Liver (tissue), 3 donors: Measurements from ENCODE around the gene SNX33.

Source experiments
- FOXA1 ChIP-seq: IDR thresholded peaks from 2 replicates; pipeline ENCODE4 v1.6.1; 2016; ENCODE audit warnings: antibody characterized with exemption
- GABPA ChIP-seq, 2 donors: IDR thresholded peaks in 1 of 2; conservative IDR thresholded peaks in 1 of 2; 2 replicates each; pipeline ENCODE4 v1.6.1; 2016; ENCODE audit warnings: antibody characterized with exemption in 2 of 2, mild to moderate bottlenecking in 1 of 2, moderate library complexity in 1 of 2
- JUND ChIP-seq, 2 donors: IDR thresholded peaks; 2 replicates each; pipeline ENCODE4 v1.6.1; 2016; ENCODE audit warnings: antibody characterized with exemption in 2 of 2
- RAD21 ChIP-seq, 2 donors: IDR thresholded peaks; 2 replicates each; pipeline ENCODE4 v1.6.1; 2016; ENCODE audit warnings: antibody characterized with exemption in 2 of 2, mild to moderate bottlenecking in 2 of 2
- TAF1 ChIP-seq: conservative IDR thresholded peaks from 2 replicates; pipeline ENCODE4 v1.6.1; 2016; ENCODE audit warnings: antibody characterized with exemption, mild to moderate bottlenecking
- TF ChIP-seq, protein P1 (sequence below): IDR thresholded peaks from 2 replicates; pipeline ENCODE4 v1.6.1; 2016; ENCODE audit warnings: antibody characterized with exemption
- TF ChIP-seq, protein P2 (sequence below): fragments of 150-350 bp; IDR thresholded peaks from 2 replicates; pipeline ENCODE4 v1.5.1; 2017; ENCODE audit warnings: improper control_type of control experiment, low read depth, low read length; ENCODE audit not compliant: missing input control
- TF ChIP-seq, protein P3 (sequence below): IDR thresholded peaks from 2 replicates; pipeline ENCODE4 v1.6.1; 2016; ENCODE audit warnings: antibody characterized with exemption, mild to moderate bottlenecking
- donor health status: healthy.
- donor health status: healthy.

DNA sequence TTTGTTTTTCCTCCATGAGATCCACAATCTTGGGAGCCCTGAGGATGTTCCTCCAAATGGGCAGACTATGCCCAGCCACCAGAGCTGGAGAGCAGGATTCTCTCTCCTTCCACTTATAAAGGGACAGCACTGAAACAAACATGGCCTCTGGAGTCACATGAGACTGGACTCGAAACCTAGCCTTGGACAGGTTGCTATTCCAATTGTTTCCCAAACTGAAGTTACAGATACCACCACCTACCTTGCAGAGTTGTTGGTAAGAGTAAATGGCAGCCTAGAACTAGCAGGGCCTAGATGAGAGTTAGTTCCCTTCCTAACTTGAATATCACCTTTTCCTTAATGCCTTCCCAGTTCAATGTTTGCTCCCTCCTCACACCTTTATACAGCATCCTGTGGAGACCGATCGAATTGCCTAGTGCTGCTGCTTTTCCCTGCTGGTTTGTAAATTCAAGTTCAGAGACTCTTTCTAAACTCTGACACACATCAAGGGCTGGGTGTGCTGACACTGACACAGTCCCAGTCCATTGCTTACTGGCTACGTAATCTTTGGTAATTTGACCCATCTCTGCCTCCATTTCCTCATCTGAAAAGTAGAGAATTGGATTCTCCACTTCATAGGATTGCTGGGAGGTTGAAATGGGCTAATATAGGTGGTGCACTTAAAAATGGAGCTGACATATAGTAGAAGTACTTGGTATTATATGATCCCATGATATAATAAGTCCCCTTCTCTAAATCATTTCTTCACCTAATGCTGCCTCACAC lies 10.3 kb upstream of the SNX33 start:
- TF ChIP-seq, protein P1, sequence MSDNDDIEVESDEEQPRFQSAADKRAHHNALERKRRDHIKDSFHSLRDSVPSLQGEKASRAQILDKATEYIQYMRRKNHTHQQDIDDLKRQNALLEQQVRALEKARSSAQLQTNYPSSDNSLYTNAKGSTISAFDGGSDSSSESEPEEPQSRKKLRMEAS = no peak
- TF ChIP-seq TAF1 (no peak), FOXA1 (no peak), RAD21 (IDR thresholded peaks at IDR 0.05) (no peak), GABPA (IDR thresholded peaks at IDR 0.05 in 1 of 2, conservative IDR thresholded peaks at IDR 0.05 in 1 of 2) (no peak), JUND (IDR thresholded peaks at IDR 0.05) (no peak)
- TF ChIP-seq, protein P2, sequence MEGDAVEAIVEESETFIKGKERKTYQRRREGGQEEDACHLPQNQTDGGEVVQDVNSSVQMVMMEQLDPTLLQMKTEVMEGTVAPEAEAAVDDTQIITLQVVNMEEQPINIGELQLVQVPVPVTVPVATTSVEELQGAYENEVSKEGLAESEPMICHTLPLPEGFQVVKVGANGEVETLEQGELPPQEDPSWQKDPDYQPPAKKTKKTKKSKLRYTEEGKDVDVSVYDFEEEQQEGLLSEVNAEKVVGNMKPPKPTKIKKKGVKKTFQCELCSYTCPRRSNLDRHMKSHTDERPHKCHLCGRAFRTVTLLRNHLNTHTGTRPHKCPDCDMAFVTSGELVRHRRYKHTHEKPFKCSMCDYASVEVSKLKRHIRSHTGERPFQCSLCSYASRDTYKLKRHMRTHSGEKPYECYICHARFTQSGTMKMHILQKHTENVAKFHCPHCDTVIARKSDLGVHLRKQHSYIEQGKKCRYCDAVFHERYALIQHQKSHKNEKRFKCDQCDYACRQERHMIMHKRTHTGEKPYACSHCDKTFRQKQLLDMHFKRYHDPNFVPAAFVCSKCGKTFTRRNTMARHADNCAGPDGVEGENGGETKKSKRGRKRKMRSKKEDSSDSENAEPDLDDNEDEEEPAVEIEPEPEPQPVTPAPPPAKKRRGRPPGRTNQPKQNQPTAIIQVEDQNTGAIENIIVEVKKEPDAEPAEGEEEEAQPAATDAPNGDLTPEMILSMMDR = no peak
- TF ChIP-seq, protein P3, sequence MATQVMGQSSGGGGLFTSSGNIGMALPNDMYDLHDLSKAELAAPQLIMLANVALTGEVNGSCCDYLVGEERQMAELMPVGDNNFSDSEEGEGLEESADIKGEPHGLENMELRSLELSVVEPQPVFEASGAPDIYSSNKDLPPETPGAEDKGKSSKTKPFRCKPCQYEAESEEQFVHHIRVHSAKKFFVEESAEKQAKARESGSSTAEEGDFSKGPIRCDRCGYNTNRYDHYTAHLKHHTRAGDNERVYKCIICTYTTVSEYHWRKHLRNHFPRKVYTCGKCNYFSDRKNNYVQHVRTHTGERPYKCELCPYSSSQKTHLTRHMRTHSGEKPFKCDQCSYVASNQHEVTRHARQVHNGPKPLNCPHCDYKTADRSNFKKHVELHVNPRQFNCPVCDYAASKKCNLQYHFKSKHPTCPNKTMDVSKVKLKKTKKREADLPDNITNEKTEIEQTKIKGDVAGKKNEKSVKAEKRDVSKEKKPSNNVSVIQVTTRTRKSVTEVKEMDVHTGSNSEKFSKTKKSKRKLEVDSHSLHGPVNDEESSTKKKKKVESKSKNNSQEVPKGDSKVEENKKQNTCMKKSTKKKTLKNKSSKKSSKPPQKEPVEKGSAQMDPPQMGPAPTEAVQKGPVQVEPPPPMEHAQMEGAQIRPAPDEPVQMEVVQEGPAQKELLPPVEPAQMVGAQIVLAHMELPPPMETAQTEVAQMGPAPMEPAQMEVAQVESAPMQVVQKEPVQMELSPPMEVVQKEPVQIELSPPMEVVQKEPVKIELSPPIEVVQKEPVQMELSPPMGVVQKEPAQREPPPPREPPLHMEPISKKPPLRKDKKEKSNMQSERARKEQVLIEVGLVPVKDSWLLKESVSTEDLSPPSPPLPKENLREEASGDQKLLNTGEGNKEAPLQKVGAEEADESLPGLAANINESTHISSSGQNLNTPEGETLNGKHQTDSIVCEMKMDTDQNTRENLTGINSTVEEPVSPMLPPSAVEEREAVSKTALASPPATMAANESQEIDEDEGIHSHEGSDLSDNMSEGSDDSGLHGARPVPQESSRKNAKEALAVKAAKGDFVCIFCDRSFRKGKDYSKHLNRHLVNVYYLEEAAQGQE = no peak
